Muscle layer of duodenum (tissue), 2 donors: ENCODE results near the gene INPP5A.

Source experiments
- H3K27ac ChIP-seq: one replicate; pipeline ENCODE4 v1.7.0; 2013; ENCODE audit warnings: mild to moderate bottlenecking, low read length
- H3K27me3 ChIP-seq: one replicate; pipeline ENCODE4 v1.7.0; 2013; ENCODE audit warnings: low read depth, mild to moderate bottlenecking, control low read depth, low read length
- H3K36me3 ChIP-seq, 2 donors: one replicate each; pipeline ENCODE4 v1.7.0; 2013; ENCODE audit warnings: low read length in 2 of 2, control low read depth in 1 of 2, mild to moderate bottlenecking in 1 of 2; ENCODE audit not compliant: insufficient read depth in 2 of 2, control insufficient read depth in 1 of 2
- H3K4me1 ChIP-seq, 2 donors: one replicate each; pipeline ENCODE4 v1.7.0; 2013; ENCODE audit warnings: low read length in 2 of 2, mild to moderate bottlenecking in 2 of 2, control low read depth in 1 of 2, moderate library complexity in 1 of 2; ENCODE audit not compliant: insufficient read depth in 2 of 2, control insufficient read depth in 1 of 2
- H3K4me3 ChIP-seq, 2 donors: one replicate each; pipeline ENCODE4 v1.7.0; 2013; ENCODE audit warnings: low read length in 2 of 2, low read depth in 1 of 2, mild to moderate bottlenecking in 1 of 2
- H3K9me3 ChIP-seq, 2 donors: one replicate each; pipeline ENCODE4 v1.7.0; 2013; ENCODE audit warnings: low read length in 2 of 2, control low read depth in 1 of 2, mild to moderate bottlenecking in 1 of 2; ENCODE audit not compliant: control insufficient read depth in 1 of 2
- donor health status: healthy.

The INPP5A gene

DNA sequence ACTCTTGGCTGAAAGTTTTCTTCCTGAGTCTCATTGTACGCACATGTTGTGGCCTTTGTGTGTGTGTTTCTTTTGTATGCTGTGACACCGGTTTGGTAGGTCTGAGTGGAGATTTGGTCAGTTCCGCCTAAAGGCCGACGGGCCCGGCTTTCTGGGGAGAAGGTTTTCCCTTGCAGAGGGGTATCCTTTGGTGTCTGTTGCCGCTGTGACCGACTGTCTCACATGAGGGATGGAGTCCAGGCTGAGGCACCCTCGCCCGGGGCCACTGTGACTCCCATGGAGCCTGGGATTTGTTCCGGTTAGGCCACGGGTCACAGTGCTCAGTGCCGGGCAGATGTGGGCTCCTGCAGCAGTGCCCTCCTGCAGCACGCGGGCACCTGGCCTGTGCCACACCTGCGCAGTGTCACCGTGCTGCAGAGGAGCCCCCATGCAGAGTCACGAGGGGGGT, 19.4 kb downstream of the INPP5A start:
- H3K4me1 ChIP-seq: peaks cover 0 to 28% of the 10 kb centered on the region in 2 donors
- no peaks in the 10 kb centered on the region for H3K36me3 ChIP-seq
- H3K9me3 ChIP-seq: no peaks in the 10 kb centered on the region
- no peak overlapping the region for H3K27ac ChIP-seq
- H3K4me3 ChIP-seq: no peak overlapping the region
- H3K27me3 ChIP-seq: no peaks in the 10 kb centered on the region

DNA sequence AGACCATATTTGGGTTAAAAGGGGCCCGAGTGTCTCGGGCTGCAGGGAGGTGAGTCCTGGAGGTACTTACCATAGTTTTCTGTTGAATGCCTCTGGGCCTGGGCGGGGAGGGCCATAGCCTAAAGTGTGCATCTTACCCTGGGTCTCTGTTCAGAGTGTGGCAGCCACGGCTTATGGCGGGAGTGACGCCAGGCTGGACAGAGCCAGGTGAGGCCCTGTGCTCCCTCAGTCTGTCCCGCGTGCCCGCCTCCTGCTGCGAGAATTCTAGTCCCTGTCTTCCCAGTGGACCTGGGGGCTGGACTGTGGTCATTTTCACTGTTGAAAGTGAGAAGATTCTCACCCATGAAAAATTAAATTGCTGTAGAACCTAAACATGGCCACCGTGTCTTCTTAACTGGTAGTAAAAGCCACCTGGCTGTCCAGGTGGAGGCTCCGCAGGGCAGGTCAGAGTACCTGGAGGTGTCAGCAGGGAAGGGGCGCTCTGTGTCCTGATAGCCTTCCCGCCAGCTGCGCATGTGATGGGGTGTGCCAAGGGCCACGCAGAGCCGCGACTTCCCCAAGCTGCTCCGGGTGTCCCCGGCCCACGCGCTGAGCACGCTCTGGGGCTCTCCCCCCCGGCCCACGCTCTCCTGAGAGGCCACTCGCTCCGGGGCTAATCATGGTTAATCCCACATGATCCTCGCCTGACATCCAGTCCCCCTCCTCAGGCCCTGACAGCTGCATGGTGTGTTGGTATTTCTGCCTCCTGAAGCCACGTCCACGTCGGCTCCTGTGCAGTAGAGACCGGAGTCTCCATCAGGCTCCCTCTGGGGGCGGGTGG, 20.3 kb downstream of the INPP5A start:
- H3K4me1 ChIP-seq: peaks cover 0 to 28% of the 10 kb centered on the region in 2 donors
- no peak overlapping the region for H3K4me3 ChIP-seq
- H3K27me3 ChIP-seq: no peaks in the 10 kb centered on the region
- no peaks in the 10 kb centered on the region for H3K9me3 ChIP-seq
- H3K36me3 ChIP-seq: no peaks in the 10 kb centered on the region
- H3K27ac ChIP-seq: no peak overlapping the region

DNA sequence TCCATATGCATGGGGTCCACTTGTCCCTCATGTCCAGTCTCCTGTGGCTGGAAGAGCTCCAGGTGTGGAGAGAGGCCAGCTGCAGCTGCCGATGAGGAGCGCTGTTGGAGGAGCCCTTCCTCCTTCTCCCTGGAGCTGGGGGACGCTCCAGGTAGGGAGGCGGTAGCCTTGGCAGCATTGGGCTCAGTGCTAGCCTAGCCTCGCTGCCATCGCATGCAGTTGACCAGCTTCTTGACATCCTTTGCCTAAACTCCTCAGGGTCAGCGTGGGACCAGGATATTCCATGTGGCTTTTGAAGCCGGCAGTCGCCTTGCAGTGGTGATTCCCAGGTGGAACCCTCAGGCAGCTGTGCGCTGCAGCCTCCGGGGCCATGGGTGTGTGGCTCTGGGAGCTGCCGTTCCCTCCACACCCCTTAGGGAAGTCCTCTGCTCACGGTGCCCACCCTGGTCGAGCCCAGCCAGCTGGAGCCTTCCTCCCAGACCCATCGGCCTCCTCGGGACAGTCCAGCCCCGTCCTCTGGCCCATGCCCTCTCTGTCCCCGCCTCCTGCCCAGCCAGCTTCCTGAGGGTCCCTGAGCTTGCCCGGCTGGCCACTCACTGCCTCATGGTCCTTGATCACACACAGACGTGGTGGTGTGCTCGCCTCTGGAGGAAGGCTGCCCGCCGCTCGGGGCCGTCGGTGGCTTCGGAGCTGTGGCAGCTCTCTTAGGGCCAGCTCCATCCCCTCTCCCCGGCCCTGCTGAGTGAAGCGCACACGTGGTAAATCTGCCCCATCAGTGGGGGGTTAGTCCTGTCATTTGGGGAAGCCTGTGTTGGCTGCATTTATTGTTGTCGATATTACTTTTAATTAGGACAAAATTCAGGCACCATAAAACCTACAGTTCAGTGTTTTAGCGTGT, 21.2 kb downstream of the INPP5A start:
- H3K27ac ChIP-seq: no peak overlapping the region
- no peaks in the 10 kb centered on the region for H3K27me3 ChIP-seq
- H3K4me1 ChIP-seq: peaks cover 0 to 31% of the 10 kb centered on the region in 2 donors
- H3K36me3 ChIP-seq: no peaks in the 10 kb centered on the region
- no peak overlapping the region for H3K4me3 ChIP-seq
- H3K9me3 ChIP-seq: no peaks in the 10 kb centered on the region

DNA sequence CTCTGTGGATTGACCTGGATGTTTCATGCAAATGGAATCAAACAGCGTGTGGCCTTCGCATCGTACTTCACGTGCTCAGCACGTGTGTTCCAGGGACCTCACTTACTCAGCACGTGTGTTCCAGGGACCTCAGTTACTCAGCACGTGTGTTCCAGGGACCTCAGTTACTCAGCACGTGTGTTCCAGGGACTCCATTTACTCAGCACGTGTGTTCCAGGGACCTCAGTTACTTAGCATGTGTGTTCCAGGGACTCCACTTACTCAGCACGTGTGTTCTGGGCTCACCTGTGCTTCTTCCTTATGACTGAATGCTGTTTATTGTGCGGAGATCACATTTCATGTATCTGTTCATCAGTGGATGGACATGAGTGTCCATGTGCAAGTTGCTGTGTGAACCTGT, 22.0 kb downstream of the INPP5A start:
- Histone ChIP-seq H3K27ac (no peak overlapping the region), H3K4me3 (no peak overlapping the region), H3K27me3 (no peaks in the 10 kb centered on the region), H3K4me1 (peaks cover 0 to 32% of the 10 kb centered on the region in 2 donors), H3K36me3 (no peaks in the 10 kb centered on the region), H3K9me3 (no peaks in the 10 kb centered on the region)

DNA sequence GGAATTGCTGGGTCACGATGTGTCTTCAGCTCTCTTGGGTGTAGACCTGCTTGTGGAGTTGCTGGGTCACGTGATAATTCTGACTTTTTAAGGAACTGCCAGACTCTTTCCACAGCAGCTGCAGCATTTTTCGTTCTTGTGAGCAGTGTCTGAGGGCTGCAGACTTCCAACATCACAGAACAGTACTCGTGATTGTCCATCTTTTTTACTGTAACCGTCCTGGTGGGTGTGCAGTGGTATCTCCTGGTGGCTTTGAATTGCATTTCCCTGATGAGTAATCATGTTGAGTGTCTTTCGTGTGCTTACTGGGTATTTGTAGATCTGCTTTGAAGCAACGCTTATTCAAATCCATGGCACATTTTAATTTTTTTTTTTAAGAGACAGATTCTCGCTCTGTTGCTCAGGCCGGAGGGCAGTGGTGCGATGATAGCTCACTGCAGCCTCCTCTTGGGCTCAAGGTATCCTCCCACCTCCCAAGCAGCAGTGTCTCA, 22.7 kb downstream of the INPP5A start:
- H3K27me3 ChIP-seq: no peaks in the 10 kb centered on the region
- no peak overlapping the region for H3K27ac ChIP-seq
- H3K4me3 ChIP-seq: no peak overlapping the region
- H3K4me1 ChIP-seq: peaks cover 0 to 40% of the 10 kb centered on the region in 2 donors
- no peaks in the 10 kb centered on the region for H3K36me3 ChIP-seq
- H3K9me3 ChIP-seq: no peaks in the 10 kb centered on the region

DNA sequence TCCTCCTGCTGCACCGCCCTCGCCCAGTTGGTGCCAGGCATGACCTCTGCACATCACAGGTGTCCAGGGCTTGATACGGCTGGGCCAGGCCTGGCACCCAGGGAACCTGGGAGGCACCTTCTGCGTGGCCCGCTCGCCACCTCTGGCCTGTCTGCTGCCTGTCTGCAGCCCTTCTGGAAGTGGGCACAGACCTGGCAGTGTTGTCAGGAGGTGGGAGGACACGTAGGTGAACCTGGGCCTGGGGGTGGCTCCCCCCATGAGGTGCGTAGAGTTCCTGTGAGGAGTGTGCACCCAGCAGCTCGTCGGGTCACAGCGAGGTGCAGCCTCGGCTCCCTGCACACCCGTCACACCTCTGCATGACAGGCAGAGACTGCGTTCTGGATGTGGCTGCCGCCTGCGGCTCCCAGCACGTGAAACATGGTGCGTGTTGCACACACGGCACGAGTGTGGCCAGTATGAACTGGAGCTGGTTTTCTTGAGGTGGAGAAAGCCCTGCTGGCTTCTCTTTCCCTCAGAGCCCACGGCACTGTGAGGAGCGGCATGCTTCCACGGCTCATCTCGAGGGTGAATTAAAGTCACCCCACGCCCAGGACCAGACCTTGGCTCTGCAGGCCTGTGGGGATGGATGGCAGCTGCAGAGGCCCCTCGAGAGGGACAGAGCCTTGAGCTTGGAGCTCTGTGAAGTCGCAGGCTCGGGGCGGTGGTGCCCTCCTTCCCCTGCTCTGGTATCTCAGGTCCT, 24.8 kb downstream of the INPP5A start:
- no peak overlapping the region for H3K27ac ChIP-seq
- H3K36me3 ChIP-seq: no peaks in the 10 kb centered on the region
- peaks cover 0 to 40% of the 10 kb centered on the region in 2 donors for H3K4me1 ChIP-seq
- no peaks in the 10 kb centered on the region for H3K27me3 ChIP-seq
- no peaks in the 10 kb centered on the region for H3K9me3 ChIP-seq
- H3K4me3 ChIP-seq: no peak overlapping the region

DNA sequence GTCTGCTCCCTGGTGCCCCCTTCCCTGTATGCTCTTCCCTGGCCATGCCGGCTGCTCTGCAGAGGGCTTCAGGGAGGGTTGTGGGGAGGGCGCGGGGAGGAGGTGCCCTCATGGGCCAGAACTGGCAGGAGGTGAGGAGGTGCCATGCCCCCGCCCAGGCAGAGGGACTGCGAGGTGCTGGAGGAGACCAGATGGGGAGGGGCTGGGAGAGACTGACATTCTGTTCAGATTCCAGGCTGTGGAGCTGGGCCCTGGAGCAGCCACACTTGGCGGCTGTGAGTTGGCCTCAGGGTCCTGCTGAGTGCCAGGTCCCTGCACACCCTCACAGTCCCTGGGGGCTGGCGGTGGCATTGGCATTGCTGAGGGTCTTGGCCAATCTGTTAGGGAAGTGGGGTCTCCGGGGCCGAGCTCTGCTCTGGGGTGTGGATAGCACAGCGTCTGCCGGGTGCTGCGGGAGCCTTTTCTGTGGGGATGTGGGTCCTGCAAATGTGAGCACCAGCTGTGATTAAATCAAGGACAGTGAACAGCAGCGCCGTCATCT, 25.4 kb downstream of the INPP5A start:
- Histone ChIP-seq H3K4me1 (peaks cover 0 to 38% of the 10 kb centered on the region in 2 donors), H3K4me3 (no peak overlapping the region), H3K9me3 (no peaks in the 10 kb centered on the region), H3K36me3 (no peaks in the 10 kb centered on the region), H3K27me3 (no peaks in the 10 kb centered on the region), H3K27ac (no peak overlapping the region)

DNA sequence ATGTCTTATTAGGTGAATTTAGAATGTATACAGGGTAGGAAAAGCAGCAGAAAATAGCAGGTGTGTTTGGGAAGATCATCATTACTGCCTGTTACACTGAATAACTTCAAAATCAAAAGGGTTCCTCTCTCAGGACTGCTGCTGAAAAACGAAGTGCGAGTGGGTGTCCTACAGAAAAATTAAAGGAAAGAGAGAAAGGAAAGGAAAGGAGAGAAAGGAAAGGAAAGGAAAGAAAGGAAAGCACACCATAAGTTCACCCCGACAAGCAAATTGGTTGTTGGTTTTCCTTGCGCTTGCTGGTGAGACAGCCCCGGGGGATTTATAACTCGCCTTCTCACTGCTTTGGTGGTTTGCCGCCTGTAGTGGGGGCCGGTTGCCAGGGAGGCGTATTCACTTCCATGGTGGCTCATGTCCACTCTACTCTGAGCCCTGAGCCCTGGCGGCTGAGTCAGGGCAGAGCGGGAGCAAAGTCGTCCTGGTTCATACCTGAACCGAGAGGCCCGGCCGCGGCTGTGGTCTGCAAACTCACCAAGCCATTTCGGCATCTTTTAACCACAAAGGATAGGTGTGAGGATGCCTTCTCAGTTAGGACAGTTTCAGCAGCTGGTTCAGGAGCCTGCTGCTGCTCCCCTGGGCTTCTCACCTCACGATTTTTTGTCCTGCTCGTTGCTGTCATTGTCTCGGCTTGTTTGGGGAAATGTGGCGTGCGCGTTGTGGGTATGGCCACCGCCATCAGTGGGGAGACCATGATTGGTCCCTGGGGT, 26.1 kb downstream of the INPP5A start:
- Histone ChIP-seq H3K4me3 (no peak overlapping the region), H3K27ac (no peak overlapping the region), H3K27me3 (no peaks in the 10 kb centered on the region), H3K4me1 (peaks cover 0 to 33% of the 10 kb centered on the region in 2 donors), H3K9me3 (no peaks in the 10 kb centered on the region), H3K36me3 (no peaks in the 10 kb centered on the region)

DNA sequence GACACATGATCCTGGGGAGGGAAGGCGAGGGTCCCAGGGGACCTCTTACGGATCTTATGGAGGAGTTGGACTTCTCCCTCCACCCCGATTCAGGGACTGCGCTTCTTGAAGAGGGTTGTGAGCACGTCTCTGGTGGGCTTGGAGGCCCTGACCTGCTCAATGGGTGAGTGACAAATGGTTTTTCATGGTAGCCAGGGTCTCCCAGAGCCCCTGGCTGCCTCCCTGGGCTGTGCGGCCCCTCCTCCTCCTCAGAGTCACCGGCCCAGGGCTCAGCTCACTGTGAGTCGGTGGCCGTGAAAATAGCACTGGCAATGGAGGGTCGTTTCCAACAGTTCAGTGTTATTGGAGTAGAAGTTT, 26.6 kb downstream of the INPP5A start:
- Histone ChIP-seq H3K9me3 (no peaks in the 10 kb centered on the region), H3K27ac (no peak overlapping the region), H3K4me1 (peaks cover 0 to 29% of the 10 kb centered on the region in 2 donors), H3K27me3 (no peaks in the 10 kb centered on the region), H3K36me3 (no peaks in the 10 kb centered on the region), H3K4me3 (no peak overlapping the region)

DNA sequence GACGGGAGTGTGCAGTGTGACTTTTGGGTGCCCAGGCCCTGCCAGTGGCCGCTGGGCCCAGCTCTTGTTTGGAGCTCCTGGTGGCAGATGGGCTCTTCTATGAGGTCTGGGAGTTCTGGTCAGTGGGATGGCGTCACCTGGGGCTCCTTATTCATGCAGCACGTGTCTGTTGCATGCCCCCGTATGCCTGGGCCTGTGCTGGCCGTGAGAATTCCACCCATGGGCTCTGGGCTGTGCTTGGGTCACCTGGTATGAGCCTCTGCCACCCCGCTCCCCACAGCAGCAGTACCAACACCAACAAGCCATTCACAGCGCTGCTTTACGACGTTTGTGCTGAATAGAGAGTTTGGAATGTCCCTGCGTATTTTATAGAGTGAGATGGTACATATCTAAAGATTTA, 27.1 kb downstream of the INPP5A start:
- no peak overlapping the region for H3K4me3 ChIP-seq
- H3K36me3 ChIP-seq: no peaks in the 10 kb centered on the region
- no peaks in the 10 kb centered on the region for H3K27me3 ChIP-seq
- H3K4me1 ChIP-seq: peaks cover 0 to 29% of the 10 kb centered on the region in 2 donors
- H3K27ac ChIP-seq: no peak overlapping the region
- no peaks in the 10 kb centered on the region for H3K9me3 ChIP-seq
